Pancreas (tissue), 10 donors: ENCODE measurements around the gene KRTAP24-1. TPM values are rescaled to one million over a fixed set of nuclear protein-coding genes. Genes with fewer than 3 reads are reported as not detected.

Experiments used
- ATAC-seq, 4 donors: fragments of 200-7000 bp; cut with Tn5 transposase; one replicate each; pipeline versions ENCODE4 v1.8.0 to v1.9.1; 2020; ENCODE audit warnings: mild to moderate bottlenecking in 4 of 4, moderate library complexity in 4 of 4
- DNase-seq, 6 donors: peaks; one replicate each; pipeline ENCODE4 v3.0.0-alpha.2; 2020
- FAIRE-seq: peaks from 2 replicates; lab custom pipeline; 2012; peaks lifted over from hg19 to GRCh38; lab: Jason Lieb, UNC
- H3K27ac ChIP-seq, 4 donors: fragments of 200-600 bp; sonication (generic); 1 replicate in 3 of 4; 2 replicates in 1 of 4; pipeline versions ENCODE4 v1.5.0 to v1.8.0; 2020
- H3K27me3 ChIP-seq, 4 donors: fragments of 200-600 bp; one replicate each; pipeline ENCODE4 v1.8.0; 2021
- H3K36me3 ChIP-seq, 3 donors: fragments of 200-600 bp; sonication (generic) in 1 of 3; one replicate each; pipeline versions ENCODE4 v1.5.0 to v1.8.0; 2020 to 2021
- H3K4me1 ChIP-seq, 3 donors: fragments of 200-600 bp; one replicate each; pipeline ENCODE4 v1.8.0; 2021
- H3K4me3 ChIP-seq, 4 donors: fragments of 200-600 bp; sonication (generic) in 2 of 4; one replicate each; pipeline versions ENCODE4 v1.5.0 to v1.8.0; 2020 to 2021
- H3K9me3 ChIP-seq, 4 donors: fragments of 200-600 bp; one replicate each; pipeline ENCODE4 v1.8.0; 2021
- CTCF ChIP-seq, 4 donors: fragments of 200-600 bp; sonication (generic) in 3 of 4; IDR thresholded peaks; one replicate each; pipeline versions ENCODE4 v1.5.0 to v1.8.0; 2021; ENCODE audit warnings: antibody characterized with exemption in 4 of 4
- WGBS, 2 donors: extraction: QIAGEN DNeasy Blood & Tissue Kit; methylation state at CpG; one replicate each; pipeline ENCODE4 v1.1.7; 2013; 5-methylcytosine and 5-hydroxymethylcytosine counted together
- intact Hi-C, 3 donors: fragments of 100-400 bp; cut with DNase I; formaldehyde crosslinking; loops; one replicate each; pipeline versions ENCODE4 v1.11.1 to v1.14.2; 2022
- polyA plus RNA-seq, 2 donors: library from polyadenylated mRNA; stranded (reverse); fragments of 200-250 nt; gene quantifications; one replicate each; pipeline ENCODE4 v1.2.3, GENCODE V29; 2013
- total RNA-seq, 6 donors: library from RNA; stranded (reverse); fragmentation: NEBNext Ultra II Directional in 4 of 6; extraction: Animal tissue kit (Norgen Biotek cat#: 25700) in 4 of 6; gene quantifications; one replicate each; pipeline versions ENCODE4 v1.2.1 to v1.2.4, GENCODE V29; 2021 to 2023
- donor health status: healthy with polysubstance abuse.
- donor health status: DM: no; HTN: no; CAD: no; lungs with moderate emphysema.
- donor health status: DM: no; HTN: no; CAD: no.
- donor health status: control.
- donor health status: control.
- donor health status: Bipolar disorder and iron deficiency.
- donor health status: DM: yes; HTN: yes; CAD: no.
- donor health status: DM: no; HTN: no; CAD: no.
- donor health status: DM: no; HTN: no; CAD: no.
- donor health status: DM: yes; HTN: yes; CAD: no.

The KRTAP24-1 gene
- total and polyA plus RNA-seq, 8 donors = not detected

DNA sequence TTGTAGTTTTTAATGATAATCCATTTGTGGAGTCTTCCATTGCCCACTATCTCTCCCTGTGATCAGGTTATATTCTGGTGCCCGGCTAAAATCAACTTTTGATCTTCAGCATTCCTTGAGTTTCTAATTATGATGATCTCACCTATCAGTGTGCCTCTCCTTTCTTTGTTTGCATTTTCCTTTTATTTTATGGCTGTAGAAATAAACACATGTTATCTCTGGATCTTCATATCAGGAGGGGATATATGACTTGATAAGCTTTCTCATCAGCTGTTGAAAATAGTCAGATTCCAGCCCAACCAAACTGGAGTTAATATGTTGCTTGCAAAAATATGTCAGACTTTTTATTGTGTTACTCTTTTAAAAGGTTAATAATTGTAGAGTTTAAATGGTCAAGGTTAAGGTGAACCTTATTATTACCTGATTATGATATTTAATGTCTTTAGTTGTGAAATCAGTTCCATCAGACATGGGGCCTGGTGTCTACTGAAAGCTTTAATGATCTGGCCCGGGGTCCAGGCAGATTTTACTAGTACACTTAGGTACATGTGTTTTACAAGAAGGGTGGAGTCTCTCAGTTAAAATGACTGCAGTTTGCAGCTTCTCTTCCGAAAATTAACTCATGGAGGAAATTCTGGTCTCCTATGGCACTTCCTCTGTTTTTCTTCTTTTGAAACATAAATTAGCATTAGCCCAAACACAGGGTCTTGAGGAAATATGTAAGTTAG is 12.8 kb downstream of the KRTAP24-1 start:
- no peaks in the 10 kb centered on the region for H3K4me1 ChIP-seq
- DNase-seq (no peak), FAIRE-seq (no peak), ATAC-seq (no peak)
- H3K27ac ChIP-seq = no peak overlapping the region
- H3K36me3 ChIP-seq = no peaks in the 10 kb centered on the region
- no peaks in the 10 kb centered on the region for H3K27me3 ChIP-seq
- 64 to 67% methylated on average over 3 of the region's 3 CpGs for WGBS, 2 donors
- H3K9me3 ChIP-seq = no peaks in the 10 kb centered on the region
- no peak for TF ChIP-seq CTCF (IDR thresholded peaks at IDR 0.05)
- H3K4me3 ChIP-seq = no peak overlapping the region
- intact Hi-C loops = no loop called here

GRCh38 chr21:30268608-30269197 is 14.0 kb downstream of the KRTAP24-1 start:
- FAIRE-seq = no peak
- TF ChIP-seq CTCF (IDR thresholded peaks at IDR 0.05) = peak in 1 of 4 donors; percentile 9
- intact Hi-C loops = no loop called here
- H3K4me3 ChIP-seq = no peak overlapping the region
- H3K36me3 ChIP-seq = no peaks in the 10 kb centered on the region
- H3K9me3 ChIP-seq = no peaks in the 10 kb centered on the region
- H3K4me1 ChIP-seq = no peaks in the 10 kb centered on the region
- DNase-seq = no peak
- no peak overlapping the region for H3K27ac ChIP-seq
- WGBS, 2 donors = 59% methylated on average over 5 of the region's 5 CpGs
- ATAC-seq = no peak
- no peaks in the 10 kb centered on the region for H3K27me3 ChIP-seq

DNA sequence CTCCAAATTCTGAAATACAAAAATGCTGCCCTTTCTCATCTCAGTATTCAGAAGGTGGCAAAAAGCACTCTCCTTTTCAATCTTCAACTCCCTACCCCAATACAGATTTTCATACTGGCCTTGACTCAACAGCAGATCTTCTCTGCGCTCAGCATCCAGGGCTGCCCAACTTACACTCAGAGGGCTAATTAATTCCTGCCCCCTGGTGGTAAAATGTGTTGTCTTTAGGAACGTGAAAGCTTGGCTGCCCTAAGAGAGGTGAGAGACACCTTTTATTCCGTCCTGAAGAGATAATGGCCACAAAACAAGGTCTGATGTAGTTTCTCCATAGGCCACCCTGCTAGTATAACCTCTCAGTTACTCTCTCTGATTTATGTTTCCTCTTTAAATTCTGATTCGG is 25.0 kb downstream of the KRTAP24-1 start:
- H3K27me3 ChIP-seq = no peaks in the 10 kb centered on the region
- DNase-seq = no peak
- WGBS, 2 donors = 65 to 77% methylated on average over 4 of the region's 4 CpGs
- TF ChIP-seq CTCF (IDR thresholded peaks at IDR 0.05) = no peak
- no peaks in the 10 kb centered on the region for H3K36me3 ChIP-seq
- H3K4me3 ChIP-seq = no peak overlapping the region
- FAIRE-seq = no peak
- H3K9me3 ChIP-seq = no peaks in the 10 kb centered on the region
- no peaks in the 10 kb centered on the region for H3K4me1 ChIP-seq
- intact Hi-C loops = no loop called here
- H3K27ac ChIP-seq = no peak overlapping the region
- no peak for ATAC-seq

DNA sequence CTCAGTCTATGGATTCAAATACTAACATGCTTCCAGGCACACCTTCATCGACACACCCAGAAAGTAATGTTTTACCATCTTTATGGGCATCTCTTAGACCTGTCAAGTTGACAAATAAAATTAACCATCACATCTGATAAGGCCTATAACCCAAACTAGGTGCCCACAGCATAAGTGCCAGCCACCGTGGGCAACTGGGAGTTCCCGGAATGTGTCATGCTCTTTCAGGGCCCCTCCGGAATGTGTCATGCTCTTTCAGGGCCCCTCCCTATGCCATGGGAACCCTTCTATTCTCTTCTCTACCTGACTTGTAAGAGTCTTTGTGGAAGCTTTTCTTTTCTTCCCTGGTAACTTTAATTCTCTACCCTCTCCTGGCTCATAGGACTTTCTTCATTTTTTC is 26.6 kb downstream of the KRTAP24-1 start:
- H3K4me3 ChIP-seq = no peak overlapping the region
- TF ChIP-seq CTCF (IDR thresholded peaks at IDR 0.05) = no peak
- FAIRE-seq (no peak), DNase-seq (no peak), ATAC-seq (no peak)
- no peaks in the 10 kb centered on the region for H3K27me3 ChIP-seq
- WGBS, 2 donors = 79 to 82% methylated on average over 4 of the region's 4 CpGs
- H3K27ac ChIP-seq = no peak overlapping the region
- H3K9me3 ChIP-seq = no peaks in the 10 kb centered on the region
- no peaks in the 10 kb centered on the region for H3K36me3 ChIP-seq
- intact Hi-C loops = no loop called here
- H3K4me1 ChIP-seq = no peaks in the 10 kb centered on the region

DNA sequence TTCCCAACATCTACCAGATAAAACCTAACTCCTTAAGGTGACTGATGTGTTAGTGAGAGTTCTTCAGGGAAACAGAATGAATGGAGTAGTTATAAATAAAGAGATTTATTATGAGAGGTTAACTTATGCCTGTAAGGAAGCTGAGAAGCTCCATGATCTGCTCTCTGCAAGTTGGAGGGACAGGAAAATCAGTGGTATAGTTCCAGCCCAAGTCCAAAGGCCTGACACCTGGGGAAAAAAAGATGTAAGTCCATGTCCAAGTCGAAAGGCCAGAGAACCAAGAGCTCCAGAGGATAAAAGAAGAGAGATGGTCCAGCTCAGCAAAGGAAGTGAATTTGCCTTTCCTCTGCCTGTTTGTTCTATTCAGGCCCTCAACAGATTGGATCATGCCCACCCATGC is 27.1 kb downstream of the KRTAP24-1 start:
- FAIRE-seq = no peak
- no peak for TF ChIP-seq CTCF (IDR thresholded peaks at IDR 0.05)
- no peaks in the 10 kb centered on the region for H3K27me3 ChIP-seq
- H3K4me3 ChIP-seq = no peak overlapping the region
- intact Hi-C loops = no loop called here
- WGBS, 2 donors = 50 to 77% methylated on average over 1 of the region's 1 CpG
- H3K4me1 ChIP-seq = no peaks in the 10 kb centered on the region
- no peak for DNase-seq
- ATAC-seq = no peak
- no peaks in the 10 kb centered on the region for H3K9me3 ChIP-seq
- H3K27ac ChIP-seq = no peak overlapping the region
- no peaks in the 10 kb centered on the region for H3K36me3 ChIP-seq
